H1 (cell line): ENCODE measurements around the gene S1PR2. TPM values are rescaled to one million over a fixed set of nuclear protein-coding genes. Genes with fewer than 3 reads are reported as not detected.

Experiments
- CTCF ChIA-PET: fragments of 300-600 bp; sonication (Branson Sonifier 250); formaldehyde crosslinking; loops from one replicate; lab custom pipeline; 2021; ENCODE audit not compliant: partially characterized antibody; lab: Charles Lee
- POLR2A ChIA-PET: fragments of 300-600 bp; sonication (Branson Sonifier 250); formaldehyde crosslinking; loops from one replicate; lab custom pipeline; 2021; ENCODE audit warnings: inconsistent platforms; ENCODE audit not compliant: partially characterized antibody; lab: Charles Lee
- DNase-seq, 2 experiments: peaks; one replicate each; pipeline versions ENCODE4 v3.0.0 to v3.0.0-alpha.2; 2010 to 2022; ENCODE audit warnings: low spot score in 2 of 2, low read depth in 1 of 2, mixed read lengths in 1 of 2
- FAIRE-seq: peaks from 2 replicates; lab custom pipeline; 2011; peaks lifted over from hg19 to GRCh38; lab: Jason Lieb, UNC
- H2AFZ ChIP-seq: 2 replicates; pipeline ENCODE4 v1.8.1; 2012; ENCODE audit warnings: low read length, inconsistent platforms
- H2AK5ac ChIP-seq: 2 replicates; pipeline ENCODE4 v1.6.1; 2013; ENCODE audit warnings: low read depth, low read length
- H2BK120ac ChIP-seq: replicated peaks from 2 replicates; pipeline ENCODE3; 2013; ENCODE audit warnings: low read depth, low read length, inconsistent platforms
- H2BK12ac ChIP-seq: 2 replicates; pipeline ENCODE4 v1.6.1; 2013; ENCODE audit warnings: low read depth, low read length
- H2BK15ac ChIP-seq: 2 replicates; pipeline ENCODE4 v1.6.1; 2013; ENCODE audit warnings: low read length
- H2BK20ac ChIP-seq: 2 replicates; pipeline ENCODE4 v1.6.1; 2013; ENCODE audit warnings: low read length
- H2BK5ac ChIP-seq: 2 replicates; pipeline ENCODE4 v1.6.1; 2013; ENCODE audit warnings: low read depth, low read length
- H3K14ac ChIP-seq: 2 replicates; pipeline ENCODE4 v1.6.1; 2013; ENCODE audit warnings: inconsistent platforms; ENCODE audit not compliant: insufficient read length
- H3K18ac ChIP-seq: 2 replicates; pipeline ENCODE4 v1.6.1; 2013; ENCODE audit warnings: low read length; ENCODE audit errors: extremely low read depth
- H3K23ac ChIP-seq: 2 replicates; pipeline ENCODE4 v1.6.1; 2013; ENCODE audit warnings: inconsistent platforms; ENCODE audit not compliant: insufficient read length
- H3K23me2 ChIP-seq: 2 replicates; pipeline ENCODE4 v1.6.1; 2013; ENCODE audit warnings: low read depth, low read length
- H3K27ac ChIP-seq: 2 replicates; pipeline ENCODE4 v1.6.1; 2011; ENCODE audit warnings: low read depth, low read length, inconsistent platforms
- H3K27me3 ChIP-seq, 4 experiments: replicated peaks in 1 of 4; 1 replicate in 1 of 4; 2 replicates in 3 of 4; pipeline versions ENCODE4 v1.6.1 to v1.8.1; 2011 to 2013; ENCODE audit warnings: low read length in 3 of 4, mild to moderate bottlenecking in 3 of 4, inconsistent platforms in 2 of 4, mixed read lengths in 2 of 4, moderate library complexity in 1 of 4; ENCODE audit not compliant: control insufficient read depth in 3 of 4, insufficient read depth in 3 of 4; ENCODE audit errors: extremely low read depth in 1 of 4
- H3K36me3 ChIP-seq, 4 experiments: 2 replicates each; pipeline versions ENCODE4 v1.6.1 to v1.8.1; 2011 to 2013; ENCODE audit warnings: mild to moderate bottlenecking in 4 of 4, low read length in 3 of 4, moderate library complexity in 2 of 4, control low read depth in 1 of 4, inconsistent platforms in 1 of 4; ENCODE audit not compliant: insufficient read depth in 4 of 4, control insufficient read depth in 2 of 4
- H3K4ac ChIP-seq: replicated peaks from 2 replicates; pipeline ENCODE3; 2013; ENCODE audit warnings: low read length, low read depth, mixed read lengths, inconsistent platforms; ENCODE audit not compliant: insufficient read length
- H3K4me1 ChIP-seq, 4 experiments: replicated peaks in 1 of 4; 1 replicate in 1 of 4; 2 replicates in 3 of 4; pipeline versions ENCODE4 v1.6.1 to v1.8.1; 2011 to 2013; ENCODE audit warnings: low read length in 3 of 4, inconsistent platforms in 2 of 4, mixed read lengths in 1 of 4; ENCODE audit not compliant: insufficient read depth in 4 of 4, control insufficient read depth in 3 of 4
- H3K4me2 ChIP-seq, 2 experiments: 2 replicates each; pipeline versions ENCODE4 v1.6.1 to v1.8.1; 2011 to 2013; ENCODE audit warnings: low read depth in 2 of 2, low read length in 2 of 2, control low read depth in 1 of 2, inconsistent platforms in 1 of 2, mild to moderate bottlenecking in 1 of 2; ENCODE audit not compliant: insufficient read depth in 1 of 2
- H3K4me3 ChIP-seq, 4 experiments: fragments of 200-600, 300-600 bp in 1 of 4; sonication (generic), shearing (Covaris generic), sonication (Bioruptor Twin) in 1 of 4; 2 replicates each; pipeline versions ENCODE4 v1.5.1 to v1.8.1; 2011 to 2016; ENCODE audit warnings: low read length in 4 of 4, low read depth in 3 of 4, control low read depth in 2 of 4, inconsistent platforms in 2 of 4, mild to moderate bottlenecking in 2 of 4, mixed read lengths in 1 of 4, moderate library complexity in 1 of 4; ENCODE audit not compliant: insufficient read depth in 2 of 4; ENCODE audit errors: extremely low read depth in 1 of 4
- H3K56ac ChIP-seq: replicated peaks from 2 replicates; pipeline ENCODE3; 2013; ENCODE audit warnings: low read depth, mild to moderate bottlenecking, mixed read lengths, low read length, inconsistent platforms; ENCODE audit not compliant: insufficient read length
- H3K79me1 ChIP-seq: 2 replicates; pipeline ENCODE4 v1.6.1; 2013; ENCODE audit warnings: low read depth, low read length, control low read depth
- H3K79me2 ChIP-seq, 2 experiments: 2 replicates each; pipeline versions ENCODE4 v1.6.1 to v1.8.1; 2012 to 2013; ENCODE audit warnings: low read length in 2 of 2, mild to moderate bottlenecking in 2 of 2, inconsistent platforms in 1 of 2; ENCODE audit not compliant: insufficient read depth in 2 of 2, control insufficient read depth in 1 of 2
- H3K9ac ChIP-seq, 4 experiments: replicated peaks in 1 of 4; 1 replicate in 1 of 4; 2 replicates in 3 of 4; pipeline versions ENCODE4 v1.6.1 to v1.8.1; 2011 to 2013; ENCODE audit warnings: low read depth in 3 of 4, low read length in 3 of 4, control low read depth in 2 of 4, mild to moderate bottlenecking in 2 of 4, moderate library complexity in 2 of 4, inconsistent platforms in 1 of 4; ENCODE audit errors: extremely low read depth in 1 of 4
- H3K9me3 ChIP-seq, 2 experiments: 2 replicates each; pipeline versions ENCODE4 v1.6.1 to v1.8.1; 2012 to 2013; ENCODE audit warnings: mild to moderate bottlenecking in 2 of 2, moderate library complexity in 2 of 2, control low read depth in 1 of 2, inconsistent platforms in 1 of 2, low read depth in 1 of 2, low read length in 1 of 2, mixed read lengths in 1 of 2; ENCODE audit not compliant: insufficient read depth in 2 of 2
- H4K20me1 ChIP-seq, 2 experiments: replicated peaks in 1 of 2; 2 replicates each; pipeline versions ENCODE3 to v1.8.1; 2011 to 2013; ENCODE audit warnings: inconsistent platforms in 2 of 2, low read length in 2 of 2, mild to moderate bottlenecking in 1 of 2; ENCODE audit not compliant: insufficient read depth in 2 of 2, control insufficient read depth in 1 of 2
- H4K5ac ChIP-seq: 2 replicates; pipeline ENCODE4 v1.6.1; 2013; ENCODE audit warnings: low read length, low read depth, mixed read lengths, inconsistent platforms; ENCODE audit not compliant: insufficient read length
- H4K8ac ChIP-seq: 2 replicates; pipeline ENCODE4 v1.8.0; 2013; ENCODE audit warnings: mild to moderate bottlenecking, moderate library complexity, low read length, inconsistent platforms; ENCODE audit not compliant: insufficient read depth; ENCODE audit errors: extremely low read depth
- H4K91ac ChIP-seq: replicated peaks from 2 replicates; pipeline ENCODE3; 2013; ENCODE audit warnings: low read length, mixed read lengths, inconsistent platforms; ENCODE audit not compliant: insufficient read length
- CBX5 ChIP-seq: fragments of 300-800, 300-1000 bp; sonication (generic); IDR thresholded peaks from 2 replicates; pipeline ENCODE4 v1.7.1; 2016; ENCODE audit warnings: antibody characterized with exemption, low read length, low read depth
- CREB1 ChIP-seq: IDR thresholded peaks from 2 replicates; pipeline ENCODE4 v1.6.1; 2012; ENCODE audit warnings: inconsistent platforms
- HDAC6 ChIP-seq: IDR thresholded peaks from one replicate; pipeline ENCODE4 v1.7.1; 2012; ENCODE audit warnings: low read depth, mild to moderate bottlenecking, inconsistent platforms, low read length, moderate library complexity
- JUN ChIP-seq: IDR thresholded peaks from 2 replicates; pipeline ENCODE4 v1.6.1; 2011; ENCODE audit warnings: low read depth, mild to moderate bottlenecking, improper control_type of control experiment, low read length
- JUND ChIP-seq: IDR thresholded peaks from 2 replicates; pipeline ENCODE4 v1.6.1; 2011; ENCODE audit warnings: mild to moderate bottlenecking, improper control_type of control experiment, low read length
- KDM1A ChIP-seq: fragments of 200-600, 300-600 bp; sonication (generic); IDR thresholded peaks from 2 replicates; pipeline ENCODE4 v1.7.1; 2016; ENCODE audit warnings: mild to moderate bottlenecking, low read length, borderline replicate concordance
- POLR2AphosphoS5 ChIP-seq: IDR thresholded peaks from 2 replicates; pipeline ENCODE4 v1.6.1; 2011; ENCODE audit warnings: low read depth, low read length
- POU5F1 ChIP-seq: IDR thresholded peaks from 2 replicates; pipeline ENCODE4 v1.6.1; 2011; ENCODE audit warnings: low read depth, mild to moderate bottlenecking, low read length, moderate library complexity
- RXRA ChIP-seq: IDR thresholded peaks from 2 replicates; pipeline ENCODE4 v1.6.1; 2011; ENCODE audit warnings: low read depth, mild to moderate bottlenecking, low read length, moderate library complexity; ENCODE audit not compliant: insufficient read depth
- SAP30 ChIP-seq: fragments of 300-600 bp; sonication (generic); IDR thresholded peaks from 2 replicates; pipeline ENCODE4 v1.7.1; 2012; ENCODE audit warnings: low read length, moderate library complexity, mild to moderate bottlenecking, inconsistent platforms; ENCODE audit not compliant: insufficient read depth, insufficient replicate concordance
- SIRT6 ChIP-seq: IDR thresholded peaks from one replicate; pipeline ENCODE4 v1.7.1; 2012; ENCODE audit warnings: low read length, inconsistent platforms
- SP4 ChIP-seq: IDR thresholded peaks from 2 replicates; pipeline ENCODE4 v1.6.1; 2012; ENCODE audit warnings: low read length, inconsistent platforms
- TAF1 ChIP-seq: IDR thresholded peaks from 2 replicates; pipeline ENCODE4 v1.6.1; 2011; ENCODE audit warnings: mild to moderate bottlenecking, low read depth, low read length
- TCF12 ChIP-seq: IDR thresholded peaks from 2 replicates; pipeline ENCODE4 v1.6.1; 2011; ENCODE audit warnings: low read depth, mild to moderate bottlenecking, low read length
- YY1 ChIP-seq: IDR thresholded peaks from 2 replicates; pipeline ENCODE4 v1.6.1; 2011; ENCODE audit warnings: low read depth, mild to moderate bottlenecking, low read length
- WGBS, 2 experiments: shearing (Covaris generic) in 1 of 2; methylation state at CpG; one replicate each; pipeline versions ENCODE4 v1.1.6 to v1.1.7; 2013 to 2015; ENCODE audit warnings: low lambda C conversion rate in 2 of 2, mixed read lengths in 2 of 2, inconsistent platforms in 1 of 2, low coverage in 1 of 2, missing lambda C conversion rate in 1 of 2; ENCODE audit not compliant: insufficient replicate concordance in 2 of 2, insufficient coverage in 1 of 2, insufficient read length in 1 of 2; ENCODE audit errors: extremely low coverage in 1 of 2, missing lambda C conversion rate in 1 of 2; 5-methylcytosine and 5-hydroxymethylcytosine counted together
- polyA plus RNA-seq, 7 experiments: library from polyadenylated mRNA; depleted of rRNA in 3 of 7; stranded (reverse) in 5 of 7; unstranded in 2 of 7; fragments of >200 nt in 5 of 7; fragments of 200-250 nt in 2 of 7; gene quantifications; 1 replicate in 5 of 7; 2 replicates in 1 of 7; 4 replicates in 1 of 7; pipeline versions ENCODE4 v1.2.1 to v1.2.3, GENCODE V29; 2011 to 2013; ENCODE audit warnings: missing spikeins in 2 of 7, mixed read lengths in 2 of 7
- total RNA-seq: library from RNA; stranded (reverse); fragmentation: NEBNext Ultra II Directional; extraction: Animal tissue kit (Norgen Biotek cat#: 25700); gene quantifications from 2 replicates; pipeline ENCODE4 v1.2.1, GENCODE V29; 2021

The S1PR2 gene
- total and polyA plus RNA-seq, 2 of the 8 experiments (the other 6 are each of a cell fraction or from before 2014, with no cell fraction given): 17.5 to 19.4 TPM

DNA sequence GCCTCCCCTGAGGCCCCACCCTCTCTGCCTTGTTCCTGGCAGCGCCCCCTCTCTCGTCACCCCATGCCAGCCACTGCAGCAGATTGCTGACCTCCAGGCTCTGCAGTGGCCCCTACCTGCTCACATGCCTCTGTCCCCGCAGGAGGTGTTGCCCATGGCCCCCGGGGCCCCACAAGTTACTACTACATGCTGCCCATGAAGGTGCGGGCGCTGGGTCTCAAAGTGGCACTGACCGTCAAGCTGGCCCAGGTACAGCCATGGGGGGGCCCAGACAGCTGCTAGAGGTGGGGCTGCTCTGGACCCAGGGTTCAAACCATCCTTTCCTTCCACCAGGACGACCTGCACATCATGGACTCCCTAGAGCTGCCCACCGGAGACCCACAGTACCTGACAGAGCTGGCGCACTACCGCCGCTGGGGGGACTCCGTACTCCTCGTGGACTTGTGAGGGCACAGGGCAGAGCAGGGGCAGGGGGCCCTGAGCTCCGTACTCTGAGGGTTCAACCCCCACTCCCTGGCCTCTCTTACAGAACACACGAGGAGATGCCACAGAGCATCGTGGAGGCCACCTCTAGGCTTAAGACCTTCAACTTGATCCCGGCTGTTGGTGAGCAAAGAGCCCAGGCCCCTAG, 27.1 kb upstream of the S1PR2 start:
- no peaks in the 10 kb centered on the region for H3K79me1 ChIP-seq
- no peak overlapping the region for H3K23ac ChIP-seq
- H4K5ac ChIP-seq: no peak overlapping the region
- H3K36me3 ChIP-seq: peaks cover 4 to 26% (median 15%) of the 10 kb centered on the region in 4 experiments; a peak in 5 of 8 replicates
- H2AK5ac ChIP-seq: no peak overlapping the region
- no peak overlapping the region for H3K56ac ChIP-seq
- DNase-seq (no peak), FAIRE-seq (no peak)
- no peak overlapping the region for H2BK15ac ChIP-seq
- POLR2A ChIA-PET: interaction anchor here (0.7 to 3.2 kb wide), 11 partner anchors 10 to 145 kb away, joined by 3 to 18 read pairs (median 5); partner anchors contain the start of genes DNMT1, ICAM1 and RAVER1
- no peak overlapping the region for H3K4me3 ChIP-seq
- H2BK120ac ChIP-seq: no peak overlapping the region
- H2BK20ac ChIP-seq: no peak overlapping the region
- no peak overlapping the region for H3K4me2 ChIP-seq
- WGBS, 2 experiments: 93% methylated on average over 18 of the region's 18 CpGs; no CpG with 5 or more reads in 1 of the 2 experiments
- no peak overlapping the region for H3K18ac ChIP-seq
- no peak overlapping the region for H2BK12ac ChIP-seq
- no peak overlapping the region for H3K14ac ChIP-seq
- H3K27ac ChIP-seq: no peak overlapping the region
- H3K79me2 ChIP-seq: 0 out of 4 replicates have a peak, but pooled peaks cover 0 to 4% of the 10 kb centered on the region in 2 experiments
- peaks cover 0 to 2% (median 0%) of the 10 kb centered on the region in 4 experiments; a peak in 2 of 7 replicates for H3K4me1 ChIP-seq
- H4K8ac ChIP-seq: no peak overlapping the region; the same call in 1 of the 2 replicates
- no peaks in the 10 kb centered on the region for H3K23me2 ChIP-seq
- no peak overlapping the region for H3K9ac ChIP-seq
- H4K20me1 ChIP-seq: peaks cover 0 to 6% of the 10 kb centered on the region in 2 experiments
- H4K91ac ChIP-seq: no peak overlapping the region
- CTCF ChIA-PET: interaction anchor here (0.6 to 5.4 kb wide), 56 partner anchors 9 to 191 kb away, joined by 3 to 68 read pairs (median 4); partner anchors contain the start of genes ICAM1, ICAM4, ICAM5 and RAVER1
- H3K27me3 ChIP-seq: no peaks in the 10 kb centered on the region
- no peak overlapping the region for H3K4ac ChIP-seq
- H2AFZ ChIP-seq: no peak overlapping the region
- no peak overlapping the region for H2BK5ac ChIP-seq
- H3K9me3 ChIP-seq: no peaks in the 10 kb centered on the region
- TF ChIP-seq SAP30: no peak
- TF ChIP-seq POU5F1: no peak
- TF ChIP-seq SIRT6: no peak
- TF ChIP-seq SP4: no peak
- TF ChIP-seq JUND: no peak
- TF ChIP-seq HDAC6: no peak
- no peak for TF ChIP-seq TAF1
- no peak for TF ChIP-seq KDM1A
- no peak for TF ChIP-seq CREB1
- TF ChIP-seq POLR2AphosphoS5: no peak
- no peak for TF ChIP-seq JUN
- TF ChIP-seq RXRA: no peak
- TF ChIP-seq CBX5: no peak
- no peak for TF ChIP-seq TCF12
- TF ChIP-seq YY1: no peak
